GM12878 (cell line): ENCODE results near the gene COL20A1. TPM values are rescaled to one million over a fixed set of nuclear protein-coding genes. Genes with fewer than 3 reads are reported as not detected.

Source experiments
- ATAC-seq: fragments of 200-7000 bp; cut with Tn5 transposase; 3 replicates; pipeline ENCODE4 v1.9.1; 2020; ENCODE audit warnings: mild to moderate bottlenecking, moderate library complexity
- BruUV-seq: library from RNA; stranded (reverse); fragments of 400-500 nt; replicated peaks from 2 replicates; lab custom pipeline; 2021; lab: Mats Ljungman, UMichigan
- CTCF ChIA-PET: fragments of 300-600 bp; sonication (Branson Sonifier 250); formaldehyde crosslinking; extraction: SDS; loops from one replicate; lab custom pipeline; 2021; ENCODE audit warnings: inconsistent platforms; lab: Yijun Ruan, JAX
- POLR2A ChIA-PET: fragments of 350-600 bp; formaldehyde crosslinking; extraction: SDS; loops from one replicate; lab custom pipeline; 2021; ENCODE audit warnings: inconsistent platforms; lab: Charles Lee
- RAD21 ChIA-PET: fragments of 300-600 bp; sonication (Branson Sonifier 250); formaldehyde crosslinking; loops from one replicate; lab custom pipeline; 2023; ENCODE audit warnings: antibody characterized with exemption; ENCODE audit not compliant: unreplicated experiment; lab: Charles Lee
- SMC1A ChIA-PET: fragments of 300-600 bp; sonication (Branson Sonifier 250); formaldehyde crosslinking; loops from one replicate; lab custom pipeline; 2023; ENCODE audit not compliant: unreplicated experiment, uncharacterized antibody; lab: Charles Lee
- DNase-seq: peaks from one replicate; pipeline ENCODE4 v3.0.0-alpha.2; 2011; ENCODE audit warnings: low read depth, low spot score
- FAIRE-seq: peaks from 3 replicates; lab custom pipeline; 2011; peaks lifted over from hg19 to GRCh38; lab: Jason Lieb, UNC
- H2AFZ ChIP-seq: 2 replicates; pipeline ENCODE4 v1.6.0; 2011; ENCODE audit warnings: low read depth, low read length, control low read depth; ENCODE audit not compliant: control insufficient read depth
- H3K27ac ChIP-seq: 2 replicates; pipeline ENCODE4 v1.5.1; 2011; ENCODE audit warnings: control low read depth; ENCODE audit not compliant: control insufficient read depth, insufficient read depth
- H3K27me3 ChIP-seq, 2 experiments: replicated peaks in 1 of 2; 2 replicates each; pipeline versions ENCODE4 v1.6.0 to v1.6.1; 2011; ENCODE audit warnings: low read length in 1 of 2; ENCODE audit not compliant: control insufficient read depth in 2 of 2, insufficient read depth in 2 of 2
- H3K36me3 ChIP-seq, 2 experiments: 2 replicates each; pipeline ENCODE4 v1.5.1; 2011; ENCODE audit warnings: low read length in 1 of 2; ENCODE audit not compliant: control insufficient read depth in 2 of 2, insufficient read depth in 2 of 2
- H3K4me1 ChIP-seq: 2 replicates; pipeline ENCODE4 v1.6.1; 2011; ENCODE audit warnings: mild to moderate bottlenecking, low read length, moderate library complexity, mixed read lengths; ENCODE audit not compliant: control insufficient read depth, insufficient read depth
- H3K4me2 ChIP-seq: 2 replicates; pipeline ENCODE4 v1.6.0; 2011; ENCODE audit warnings: control low read depth; ENCODE audit not compliant: control insufficient read depth, insufficient read depth
- H3K4me3 ChIP-seq: fragments of 200-600 bp; sonication (generic); 2 replicates; pipeline ENCODE4 v1.5.1; 2016
- H3K79me2 ChIP-seq: 2 replicates; pipeline ENCODE4 v1.6.0; 2011; ENCODE audit warnings: low read length; ENCODE audit not compliant: control insufficient read depth, insufficient read depth
- H3K9ac ChIP-seq: 2 replicates; pipeline ENCODE4 v1.8.0; 2011; ENCODE audit warnings: low read length, control low read depth, mixed read lengths; ENCODE audit not compliant: control insufficient read depth, insufficient read depth
- H3K9me3 ChIP-seq: replicated peaks from 3 replicates; pipeline ENCODE4 v1.5.1; 2011; ENCODE audit warnings: mild to moderate bottlenecking, low read length; ENCODE audit not compliant: control insufficient read depth, insufficient read depth
- H4K20me1 ChIP-seq: 2 replicates; pipeline ENCODE4 v1.6.0; 2011; ENCODE audit not compliant: control insufficient read depth, insufficient read depth
- GABPA ChIP-seq: IDR thresholded peaks from 2 replicates; pipeline ENCODE4 v1.6.1; 2014; ENCODE audit warnings: antibody characterized with exemption, low read depth, mild to moderate bottlenecking, inconsistent platforms
- GATAD2B ChIP-seq: fragments of 450-650 bp; conservative IDR thresholded peaks from 2 replicates; pipeline ENCODE4 v1.6.1; 2017; ENCODE audit warnings: low read depth, mild to moderate bottlenecking, moderate library complexity
- MTA2 ChIP-seq: fragments of 450-650 bp; IDR thresholded peaks from 2 replicates; pipeline ENCODE4 v1.6.1; 2016; ENCODE audit warnings: low read depth, mild to moderate bottlenecking, moderate library complexity
- PML ChIP-seq: IDR thresholded peaks from 2 replicates; pipeline ENCODE4 v1.6.1; 2012; ENCODE audit warnings: low read length, inconsistent platforms
- RAD21 ChIP-seq: IDR thresholded peaks from 2 replicates; pipeline ENCODE4 v1.6.1; 2011; ENCODE audit warnings: mild to moderate bottlenecking, low read depth, low read length, moderate library complexity; ENCODE audit not compliant: insufficient read depth
- RFX5 ChIP-seq: IDR thresholded peaks from 2 replicates; pipeline ENCODE4 v1.6.1; 2011; ENCODE audit warnings: low read depth, low read length, improper control_type of control experiment
- SIX5 ChIP-seq: IDR thresholded peaks from 2 replicates; pipeline ENCODE4 v1.6.1; 2011; ENCODE audit warnings: mild to moderate bottlenecking, low read depth, low read length, moderate library complexity; ENCODE audit not compliant: severe bottlenecking
- SP1 ChIP-seq: IDR thresholded peaks from one replicate; pipeline ENCODE4 v1.6.1; 2011; ENCODE audit warnings: low read depth, low read length
- WRNIP1 ChIP-seq: IDR thresholded peaks from 2 replicates; pipeline ENCODE4 v1.6.1; 2011; ENCODE audit warnings: low read depth, low read length, improper control_type of control experiment, borderline replicate concordance
- ZSCAN29 ChIP-seq: fragments of 450-650 bp; IDR thresholded peaks from 2 replicates; pipeline ENCODE4 v1.6.1; 2017; ENCODE audit warnings: mild to moderate bottlenecking, moderate library complexity
- WGBS: methylation state at CpG from one replicate; pipeline ENCODE4 v1.1.6; 2016; ENCODE audit warnings: low lambda C conversion rate; ENCODE audit not compliant: insufficient replicate concordance, insufficient coverage; ENCODE audit errors: missing lambda C conversion rate; 5-methylcytosine and 5-hydroxymethylcytosine counted together
- in situ Hi-C: fragments of 300-500 bp; cut with MboI; formaldehyde crosslinking; loops from 9 replicates; pipeline ENCODE4 v1.14.3; 2018; ENCODE audit warnings: mixed read lengths
- intact Hi-C: fragments of 100-400 bp; cut with micrococcal nuclease; formaldehyde crosslinking; loops from one replicate; pipeline ENCODE4 v1.14.2; 2022; ENCODE audit not compliant: unreplicated experiment
- polyA plus RNA-seq, 11 experiments: library from polyadenylated mRNA; depleted of rRNA in 4 of 11; unstranded in 6 of 11; stranded (reverse) in 5 of 11; fragments of >200 nt; fragmentation: Nextera tagmentation in 4 of 11; fragmentation: Illumina TruSeq in 1 of 11; extraction: Ambion mirVana in 4 of 11; extraction: Trizol in 1 of 11; gene quantifications; 1 replicate in 1 of 11; 2 replicates in 10 of 11; pipeline versions ENCODE4 v1.2.1 to v1.2.3, GENCODE V29; 2011 to 2016; ENCODE audit warnings: inconsistent platforms in 2 of 11, missing spikeins in 2 of 11, low read depth in 1 of 11
- total RNA-seq, 4 experiments: library from RNA; depleted of rRNA in 3 of 4; stranded (reverse); fragments of >200 nt in 3 of 4; fragmentation: Illumina TruSeq in 1 of 4; extraction: Trizol in 1 of 4; gene quantifications; 2 replicates each; pipeline versions ENCODE4 v1.2.1 to v1.2.3, GENCODE V29; 2013 to 2021
- TF ChIP-seq, protein P1 (sequence below): fragments of 450-650 bp; IDR thresholded peaks from 2 replicates; pipeline ENCODE4 v1.6.1; 2018; ENCODE audit warnings: mild to moderate bottlenecking, low read depth, moderate library complexity; ENCODE audit not compliant: partially characterized antibody
- TF ChIP-seq, protein P2 (sequence below): fragments of 450-650 bp; IDR thresholded peaks from 2 replicates; pipeline ENCODE4 v1.6.1; 2017; ENCODE audit warnings: antibody characterized with exemption, mild to moderate bottlenecking, moderate library complexity
- TF ChIP-seq, protein P3 (sequence below): IDR thresholded peaks from 2 replicates; pipeline ENCODE4 v1.6.1; 2012; ENCODE audit warnings: low read length, inconsistent platforms

Gene COL20A1
- total and polyA plus RNA-seq, 10 of the 15 experiments (the other 5 are each of a cell fraction or from before 2014, with no cell fraction given): not detected

DNA sequence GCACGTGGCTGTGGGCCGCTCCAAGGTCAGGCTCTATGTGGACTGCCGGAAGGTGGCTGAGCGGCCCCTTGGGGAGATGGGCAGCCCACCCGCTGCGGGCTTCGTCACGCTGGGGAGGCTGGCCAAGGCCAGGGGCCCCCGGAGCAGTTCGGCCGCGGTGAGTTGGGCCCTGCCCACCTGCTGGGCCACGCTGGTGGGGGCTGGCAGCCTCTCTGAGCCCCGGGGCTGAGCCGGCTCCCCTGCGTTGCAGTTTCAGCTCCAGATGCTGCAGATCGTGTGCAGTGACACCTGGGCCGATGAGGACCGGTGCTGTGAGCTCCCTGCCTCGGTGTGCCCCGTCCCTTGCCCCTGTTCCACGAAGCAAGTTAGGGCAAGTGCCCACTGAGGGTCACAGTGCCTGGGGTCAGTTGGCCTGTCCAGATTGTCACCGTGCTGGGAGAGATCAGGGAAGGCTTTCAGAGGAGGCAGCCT, 27.1 kb downstream of the COL20A1 start:
- DNase-seq: no peak
- in situ Hi-C loops (no loop called here), intact Hi-C loops (no loop called here)
- no peak overlapping the region for H3K9ac ChIP-seq
- H4K20me1 ChIP-seq: no peaks in the 10 kb centered on the region
- H3K4me1 ChIP-seq: no peaks in the 10 kb centered on the region
- no peaks in the 10 kb centered on the region for H3K36me3 ChIP-seq
- WGBS: 53% methylated on average over 20 of the region's 23 CpGs
- no peaks in the 10 kb centered on the region for H3K27me3 ChIP-seq
- ChIA-PET SMC1A (no interaction called here), POLR2A (no interaction called here), CTCF (no interaction called here)
- ATAC-seq: no peak
- no peak overlapping the region for H3K4me2 ChIP-seq
- H3K4me3 ChIP-seq: no peak overlapping the region
- no peak overlapping the region for H3K27ac ChIP-seq
- no peaks in the 10 kb centered on the region for H3K9me3 ChIP-seq
- no peak overlapping the region for H2AFZ ChIP-seq
- H3K79me2 ChIP-seq: no peaks in the 10 kb centered on the region
- TF ChIP-seq, protein P1, sequence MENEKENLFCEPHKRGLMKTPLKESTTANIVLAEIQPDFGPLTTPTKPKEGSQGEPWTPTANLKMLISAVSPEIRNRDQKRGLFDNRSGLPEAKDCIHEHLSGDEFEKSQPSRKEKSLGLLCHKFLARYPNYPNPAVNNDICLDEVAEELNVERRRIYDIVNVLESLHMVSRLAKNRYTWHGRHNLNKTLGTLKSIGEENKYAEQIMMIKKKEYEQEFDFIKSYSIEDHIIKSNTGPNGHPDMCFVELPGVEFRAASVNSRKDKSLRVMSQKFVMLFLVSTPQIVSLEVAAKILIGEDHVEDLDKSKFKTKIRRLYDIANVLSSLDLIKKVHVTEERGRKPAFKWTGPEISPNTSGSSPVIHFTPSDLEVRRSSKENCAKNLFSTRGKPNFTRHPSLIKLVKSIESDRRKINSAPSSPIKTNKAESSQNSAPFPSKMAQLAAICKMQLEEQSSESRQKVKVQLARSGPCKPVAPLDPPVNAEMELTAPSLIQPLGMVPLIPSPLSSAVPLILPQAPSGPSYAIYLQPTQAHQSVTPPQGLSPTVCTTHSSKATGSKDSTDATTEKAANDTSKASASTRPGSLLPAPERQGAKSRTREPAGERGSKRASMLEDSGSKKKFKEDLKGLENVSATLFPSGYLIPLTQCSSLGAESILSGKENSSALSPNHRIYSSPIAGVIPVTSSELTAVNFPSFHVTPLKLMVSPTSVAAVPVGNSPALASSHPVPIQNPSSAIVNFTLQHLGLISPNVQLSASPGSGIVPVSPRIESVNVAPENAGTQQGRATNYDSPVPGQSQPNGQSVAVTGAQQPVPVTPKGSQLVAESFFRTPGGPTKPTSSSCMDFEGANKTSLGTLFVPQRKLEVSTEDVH: no peak
- TF ChIP-seq, protein P2, sequence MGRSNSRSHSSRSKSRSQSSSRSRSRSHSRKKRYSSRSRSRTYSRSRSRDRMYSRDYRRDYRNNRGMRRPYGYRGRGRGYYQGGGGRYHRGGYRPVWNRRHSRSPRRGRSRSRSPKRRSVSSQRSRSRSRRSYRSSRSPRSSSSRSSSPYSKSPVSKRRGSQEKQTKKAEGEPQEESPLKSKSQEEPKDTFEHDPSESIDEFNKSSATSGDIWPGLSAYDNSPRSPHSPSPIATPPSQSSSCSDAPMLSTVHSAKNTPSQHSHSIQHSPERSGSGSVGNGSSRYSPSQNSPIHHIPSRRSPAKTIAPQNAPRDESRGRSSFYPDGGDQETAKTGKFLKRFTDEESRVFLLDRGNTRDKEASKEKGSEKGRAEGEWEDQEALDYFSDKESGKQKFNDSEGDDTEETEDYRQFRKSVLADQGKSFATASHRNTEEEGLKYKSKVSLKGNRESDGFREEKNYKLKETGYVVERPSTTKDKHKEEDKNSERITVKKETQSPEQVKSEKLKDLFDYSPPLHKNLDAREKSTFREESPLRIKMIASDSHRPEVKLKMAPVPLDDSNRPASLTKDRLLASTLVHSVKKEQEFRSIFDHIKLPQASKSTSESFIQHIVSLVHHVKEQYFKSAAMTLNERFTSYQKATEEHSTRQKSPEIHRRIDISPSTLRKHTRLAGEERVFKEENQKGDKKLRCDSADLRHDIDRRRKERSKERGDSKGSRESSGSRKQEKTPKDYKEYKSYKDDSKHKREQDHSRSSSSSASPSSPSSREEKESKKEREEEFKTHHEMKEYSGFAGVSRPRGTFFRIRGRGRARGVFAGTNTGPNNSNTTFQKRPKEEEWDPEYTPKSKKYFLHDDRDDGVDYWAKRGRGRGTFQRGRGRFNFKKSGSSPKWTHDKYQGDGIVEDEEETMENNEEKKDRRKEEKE: no peak
- TF ChIP-seq PML (no peak), RAD21 (no peak), RFX5 (no peak), SP1 (no peak), WRNIP1 (no peak), ZSCAN29 (no peak), GABPA (no peak), GATAD2B (no peak), SIX5 (no peak), MTA2 (no peak)
- TF ChIP-seq, protein P3, sequence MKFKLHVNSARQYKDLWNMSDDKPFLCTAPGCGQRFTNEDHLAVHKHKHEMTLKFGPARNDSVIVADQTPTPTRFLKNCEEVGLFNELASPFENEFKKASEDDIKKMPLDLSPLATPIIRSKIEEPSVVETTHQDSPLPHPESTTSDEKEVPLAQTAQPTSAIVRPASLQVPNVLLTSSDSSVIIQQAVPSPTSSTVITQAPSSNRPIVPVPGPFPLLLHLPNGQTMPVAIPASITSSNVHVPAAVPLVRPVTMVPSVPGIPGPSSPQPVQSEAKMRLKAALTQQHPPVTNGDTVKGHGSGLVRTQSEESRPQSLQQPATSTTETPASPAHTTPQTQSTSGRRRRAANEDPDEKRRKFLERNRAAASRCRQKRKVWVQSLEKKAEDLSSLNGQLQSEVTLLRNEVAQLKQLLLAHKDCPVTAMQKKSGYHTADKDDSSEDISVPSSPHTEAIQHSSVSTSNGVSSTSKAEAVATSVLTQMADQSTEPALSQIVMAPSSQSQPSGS: no peak
- TF ChIP-seq, all 136 proteins: peak for 0
- BruUV-seq: no TSS peak
- FAIRE-seq: no peak
- RAD21 ChIA-PET: no interaction called here
